Fibroblast of mammary gland (primary cell): ENCODE results near the gene SGMS2.

ENCODE experiments used
- DNase-seq: peaks from one replicate; pipeline ENCODE4 v3.0.0-alpha.2; 2010; ENCODE audit warnings: low read depth
- H3K4me3 ChIP-seq: 2 replicates; pipeline ENCODE4 v1.5.1; 2011; ENCODE audit warnings: low read depth, mild to moderate bottlenecking, low read length, moderate library complexity; ENCODE audit not compliant: control insufficient read depth
- CTCF ChIP-seq: conservative IDR thresholded peaks from 2 replicates; pipeline ENCODE4 v1.5.1; 2011; ENCODE audit warnings: low read depth, low read length, inconsistent platforms; ENCODE audit not compliant: control insufficient read depth, insufficient read depth

The SGMS2 gene

DNA sequence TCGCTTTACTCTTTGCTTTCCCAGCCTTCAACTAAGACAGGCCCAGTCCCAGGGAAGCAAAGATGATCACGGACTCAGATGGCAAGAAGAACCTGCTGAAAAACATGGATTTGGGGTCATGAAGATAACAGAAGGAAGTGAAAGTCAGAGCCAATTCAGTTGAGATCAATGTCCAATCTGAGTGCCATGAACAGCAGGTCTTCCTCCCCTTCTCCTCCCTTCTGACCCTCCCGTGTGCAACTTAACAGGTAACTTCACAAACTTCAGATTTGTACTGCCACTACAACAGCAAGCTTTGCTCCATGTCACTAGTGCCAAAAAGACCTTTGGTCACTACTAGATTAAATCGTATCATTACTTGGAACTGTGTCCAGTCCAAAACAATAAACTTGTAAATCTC, 15.5 kb upstream of the SGMS2 start:
- TF ChIP-seq CTCF, result no peak
- no peak overlapping the region for H3K4me3 ChIP-seq
- no peak for DNase-seq

DNA sequence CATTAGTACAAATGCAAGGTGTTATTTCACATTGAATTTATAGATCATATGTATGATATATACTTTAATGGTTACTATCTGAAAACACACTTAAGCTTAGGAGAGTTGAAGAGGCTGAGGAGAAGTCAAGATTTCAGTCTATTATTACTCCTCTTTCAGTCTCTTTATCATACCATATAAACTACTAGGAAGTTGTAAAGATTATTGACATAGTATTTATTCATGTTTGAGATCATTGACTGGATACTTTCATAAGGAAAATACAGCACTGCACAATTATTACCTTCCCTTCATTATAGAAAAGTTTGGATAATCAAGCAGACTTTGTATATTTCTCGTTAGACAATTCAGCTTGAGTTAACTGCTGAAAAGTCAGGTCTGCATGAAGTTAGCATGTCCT, 10.0 kb upstream of the SGMS2 start:
- DNase-seq, result no peak
- TF ChIP-seq CTCF, result no peak
- no peak overlapping the region for H3K4me3 ChIP-seq

- no peak for TF ChIP-seq CTCF
- DNase-seq, result no peak
- H3K4me3 ChIP-seq, result no peak overlapping the region
Measured at GRCh38 chr4:107815158-107815557, 9.6 kb upstream of the SGMS2 start.

GRCh38 chr4:107818301-107818910, 6.3 kb upstream of the SGMS2 start:
- TF ChIP-seq CTCF, result no peak
- peak; percentile 25 for DNase-seq
- no peak overlapping the region for H3K4me3 ChIP-seq

DNA sequence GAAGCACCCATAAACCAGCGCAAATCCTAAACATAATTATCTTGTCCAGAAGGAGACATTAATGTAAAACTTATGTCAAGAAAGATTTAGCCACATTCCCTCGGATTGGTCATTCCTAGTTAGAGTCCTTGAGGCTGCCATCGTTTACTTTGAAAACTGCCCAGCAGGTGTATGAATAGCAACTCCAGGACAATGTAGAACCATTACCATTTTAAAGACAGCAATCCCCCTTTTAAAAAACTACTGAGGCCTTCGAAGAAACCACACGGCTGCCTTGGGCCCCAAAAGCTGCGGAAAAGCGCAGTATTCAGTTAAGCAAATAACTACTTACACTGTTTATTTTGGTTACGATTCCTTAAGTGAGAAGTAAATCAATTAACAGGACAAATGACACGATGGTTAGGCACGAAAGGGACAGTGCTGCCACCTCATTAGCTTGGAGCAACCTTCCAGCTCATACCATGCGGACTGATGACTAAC, 822 bp upstream of the SGMS2 start:
- TF ChIP-seq CTCF, result no peak
- no peak for DNase-seq
- peak overlapping the region; percentile 96 for H3K4me3 ChIP-seq

DNA sequence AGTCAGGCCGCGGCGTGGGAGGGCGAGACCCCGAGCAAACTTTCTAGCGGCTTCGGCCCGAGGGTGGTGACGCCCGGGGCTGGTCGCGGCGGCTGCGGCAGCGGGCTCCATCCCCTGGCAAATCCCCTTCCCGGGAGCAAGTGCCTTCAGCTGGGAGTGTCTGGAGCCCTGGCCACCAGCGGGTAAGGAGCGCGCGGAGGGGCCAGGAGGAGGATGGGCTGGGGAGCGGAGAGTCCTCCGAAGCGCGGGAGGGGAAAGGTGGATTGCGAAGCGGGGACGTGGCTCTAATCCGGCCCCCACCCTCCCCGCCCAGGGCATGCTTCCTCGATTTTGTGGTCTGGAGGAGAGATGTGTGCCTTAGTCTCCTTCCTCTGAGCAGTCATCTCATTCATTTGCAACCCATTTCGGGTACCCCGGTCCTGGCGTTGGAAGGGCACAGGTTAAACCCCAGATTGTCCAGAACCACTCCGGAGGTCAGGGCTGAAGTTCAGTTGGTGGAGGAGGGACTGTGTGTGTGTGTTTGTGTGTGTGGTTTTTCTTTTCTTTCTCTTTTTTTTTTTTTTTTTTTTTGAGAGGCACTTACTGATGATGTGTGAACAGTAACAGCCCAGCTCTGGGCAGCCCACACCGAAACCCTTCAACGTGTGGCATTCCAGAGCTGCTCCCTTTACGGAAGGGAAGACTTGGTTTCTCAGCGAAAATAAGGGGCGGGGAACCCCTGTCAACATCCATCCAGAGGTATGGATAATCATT, 516 bp downstream of the SGMS2 start:
- TF ChIP-seq CTCF, result no peak
- peak overlapping the region; percentile 96 for H3K4me3 ChIP-seq
- DNase-seq, result peak; percentile 56
